ENCODE data around the gene ISG20L2. TPM values are rescaled to one million over a fixed set of nuclear protein-coding genes. Genes with fewer than 3 reads are reported as not detected.
A peak's percentile ranks its signal among the peaks of the same experiment; 100 is the strongest.

The ISG20L2 gene
- total RNA-seq, 1 experiment from 2014 or later, result 41.7 TPM

GRCh38 chr1:156743367-156744302 lies 15.1 kb upstream of the ISG20L2 start:
- Histone ChIP-seq H3K9ac (ENCODE audit: low read length) (no peak overlapping the region), H4K20me1 (ENCODE audit: insufficient read depth) (no peaks in the 10 kb centered on the region), H3K36me3 (ENCODE audit: control insufficient read depth in 1 of 2, insufficient read depth in 2 of 2, low read length in 2 of 2) (peaks cover 16 to 24% of the 10 kb centered on the region in 2 experiments; a peak in 2 of 4 replicates), H3K9me2 (ENCODE audit: insufficient read depth) (no peaks in the 10 kb centered on the region), H3K27ac (ENCODE audit: low read depth, low read length) (peak overlapping the region; percentile 23), H2AFZ (ENCODE audit: low read depth, low read length, poor library complexity, severe bottlenecking) (no peak overlapping the region), H3K4me3 (replicated peaks in 1 of 2; ENCODE audit: low read depth in 1 of 2, low read length in 2 of 2) (no peak overlapping the region), H3K9me3 (ENCODE audit: control insufficient read depth in 1 of 2, insufficient read depth in 1 of 2, low read depth in 1 of 2, low read length in 2 of 2) (no peaks in the 10 kb centered on the region), H3K79me2 (ENCODE audit: insufficient read depth, low read length) (peaks cover 77% of the 10 kb centered on the region), H3K27me3 (ENCODE audit: insufficient read depth, low read length) (no peaks in the 10 kb centered on the region), H3K4me1 (ENCODE audit: control insufficient read depth in 1 of 2, insufficient read depth in 2 of 2, low read length in 2 of 2) (peaks cover 30 to 55% of the 10 kb centered on the region in 2 experiments), H3K4me2 (ENCODE audit: low read length) (no peak overlapping the region)
- DNase-seq (ENCODE audit: low read depth, low spot score), result no peak
- ChIA-PET CTCF (interaction anchor here (1.5 kb wide), 1 partner anchor 17 kb away, joined by 8 read pairs; no protein-coding TSS in a partner anchor), RAD21 (ENCODE audit: low non-redundant PET in 1 of 2, low total read pairs in 2 of 2, uncharacterized antibody in 2 of 2, unreplicated experiment in 2 of 2) (no interaction called here), POLR2A (no interaction called here)
- BruUV-seq (replicated peaks), result no TSS peak
- intact Hi-C loops (cut with micrococcal nuclease), result loop anchor here (10.0 kb wide), 1 partner anchor 239 kb away; the partner anchor contains the start of gene MEF2D
- ATAC-seq, result no peak
- no peak for TF ChIP-seq POLR2AphosphoS5 (IDR thresholded peaks at IDR 0.05; ENCODE audit: low read depth, low read length)
- no peak for TF ChIP-seq MAX (IDR thresholded peaks at IDR 0.05)
- TF ChIP-seq SRF (IDR thresholded peaks at IDR 0.05; ENCODE audit: low read depth), result no peak
- TF ChIP-seq ZBTB33 (IDR thresholded peaks at IDR 0.05; ENCODE audit: extremely low read depth, insufficient replicate concordance, low read length), result no peak
- TF ChIP-seq FOSL1 (IDR thresholded peaks at IDR 0.05; ENCODE audit: low read depth), result no peak
- TF ChIP-seq ELF1 (IDR thresholded peaks at IDR 0.05; ENCODE audit: borderline replicate concordance, low read depth), result no peak
- TF ChIP-seq SIN3A (IDR thresholded peaks at IDR 0.05; ENCODE audit: low read depth), result no peak
- TF ChIP-seq RAD21 (IDR thresholded peaks at IDR 0.05; ENCODE audit: low read depth), result no peak

All from HCT116 (cell line).